ENCODE measurements around the gene ANG.
"Not testable (repeated sequence)": the region's sequence is repeated elsewhere in the genome, so short reads cannot be mapped to it uniquely, and the experiment has no call there.

- TF ChIP-seq CTCF (conservative IDR thresholded peaks at IDR 0.05; ENCODE audit: low read depth, low read length); EZH2 (IDR thresholded peaks at IDR 0.05; ENCODE audit: borderline replicate concordance, low read depth, low read length, poor library complexity, severe bottlenecking): not testable (repeated sequence)
Measured at GRCh38 chr14:20666400-20666961, 22.1 kb upstream of the ANG start.

Data from A673 (cell line).